Measurements from ENCODE around the gene MACROH2A2. TPM values are rescaled to one million over a fixed set of nuclear protein-coding genes. Genes with fewer than 3 reads are reported as not detected.

MACROH2A2 gene
- total RNA-seq, 1 experiment from 2014 or later, result 11.3 TPM

GRCh38 chr10:70051848-70052247, 798 bp upstream of the MACROH2A2 start:
- Histone ChIP-seq H2AFZ (ENCODE audit: low read length) (no peak overlapping the region), H4K5ac (ENCODE audit: insufficient read length, low read depth, low read length) (no peak overlapping the region), H3K27ac (ENCODE audit: insufficient read length, low read depth, low read length) (no peak overlapping the region), H2BK15ac (ENCODE audit: low read depth, low read length) (no peak overlapping the region), H3K79me1 (ENCODE audit: insufficient read depth, low read depth, low read length, poor library complexity, severe bottlenecking) (no peaks in the 10 kb centered on the region), H3K23ac (ENCODE audit: insufficient read length, low read depth, low read length) (no peak overlapping the region), H2BK120ac (ENCODE audit: low read depth, low read length, poor library complexity, severe bottlenecking) (no peak overlapping the region), H3K79me2 (ENCODE audit: insufficient read depth, low read length) (no peaks in the 10 kb centered on the region), H2BK20ac (ENCODE audit: low read depth, low read length, poor library complexity, severe bottlenecking) (no peak overlapping the region), H3K4ac (ENCODE audit: low read depth, low read length) (no peak overlapping the region), H4K91ac (ENCODE audit: insufficient read length, low read depth, low read length) (no peak overlapping the region), H2BK5ac (ENCODE audit: insufficient read length, low read length) (no peak overlapping the region), H4K8ac (replicated peaks; ENCODE audit: insufficient read length, low read depth, low read length) (no peak overlapping the region), H3K14ac (ENCODE audit: insufficient read depth, low read length) (no peak overlapping the region), H3K4me1 (ENCODE audit: insufficient read depth, low read length) (no peaks in the 10 kb centered on the region), H3K9me3 (ENCODE audit: control insufficient read depth, low read depth, low read length) (no peaks in the 10 kb centered on the region), H3K9ac (ENCODE audit: extremely low read depth, insufficient read length, low read length) (no peak overlapping the region), H3K4me2 (ENCODE audit: insufficient read depth, insufficient read length, low read length) (peak overlapping the region; percentile 70), H3K27me3 (ENCODE audit: insufficient read depth, low read length) (peaks cover 49% of the 10 kb centered on the region), H2BK12ac (ENCODE audit: insufficient read length, low read depth, low read length) (no peak overlapping the region), H2AK5ac (ENCODE audit: insufficient read length, low read length) (no peak overlapping the region), H3K56ac (ENCODE audit: insufficient read length, low read depth, low read length) (no peak overlapping the region), H3K23me2 (ENCODE audit: insufficient read length, low read depth, low read length, poor library complexity, severe bottlenecking) (peaks cover 8% of the 10 kb centered on the region), H4K20me1 (ENCODE audit: control insufficient read depth, insufficient read depth, insufficient read length) (no peaks in the 10 kb centered on the region), H3T11ph (ENCODE audit: low read length) (no peak overlapping the region), H3K18ac (ENCODE audit: insufficient read length, low read depth, low read length) (no peak overlapping the region)
- H3K9me3 Mint-ChIP-seq, result no peaks in the 10 kb centered on the region; a peak in 1 of 5 replicates
- no peak for TF ChIP-seq CTCF (conservative IDR thresholded peaks at IDR 0.05)
- no CpG with 5 or more reads among the region's 6 CpGs for WGBS (ENCODE audit: extremely low coverage, insufficient read length, low lambda C conversion rate)
- peaks cover 98% of the 10 kb centered on the region for H3K27me3 Mint-ChIP-seq (ENCODE audit: low read depth)
- DNase-seq, result no peak
- H3K36me3 Mint-ChIP-seq (ENCODE audit: insufficient read depth in 1 of 3, low read depth in 3 of 3), result no peaks in the 10 kb centered on the region
- H3K4me3 Mint-ChIP-seq, result peak overlapping the region; percentile 72 to 95
- no peak overlapping the region for H3K27ac Mint-ChIP-seq
- H3K4me1 Mint-ChIP-seq, result peaks cover 22 to 29% of the 10 kb centered on the region in 2 experiments

Measured in H9 (cell line).